CD4-positive, alpha-beta memory T cell (primary cell): ENCODE results near the gene RABGAP1L. TPM values are rescaled to one million over a fixed set of nuclear protein-coding genes. Genes with fewer than 3 reads are reported as not detected.

Source experiments
- CTCF ChIA-PET: fragments of 350-600 bp; sonication (Branson Sonifier 250); formaldehyde crosslinking; loops from one replicate; lab custom pipeline; 2021; ENCODE audit warnings: inconsistent platforms; ENCODE audit not compliant: partially characterized antibody; lab: Charles Lee
- POLR2A ChIA-PET: fragments of 350-600 bp; sonication (Branson Sonifier 250); formaldehyde crosslinking; loops from one replicate; lab custom pipeline; 2021; ENCODE audit not compliant: partially characterized antibody; lab: Charles Lee
- DNase-seq, 5 donors: peaks; one replicate each; pipeline versions ENCODE4 v3.0.0 to v3.0.0-alpha.2; 2020 to 2022; ENCODE audit warnings: mixed read lengths in 1 of 5
- H3K27ac ChIP-seq: one replicate; pipeline ENCODE4 v1.7.0; 2013; ENCODE audit warnings: low read depth, low read length
- H3K27me3 ChIP-seq: 2 replicates; pipeline ENCODE4 v1.7.0; 2013; ENCODE audit warnings: mild to moderate bottlenecking, low read length, moderate library complexity; ENCODE audit not compliant: insufficient read depth
- H3K36me3 ChIP-seq: 2 replicates; pipeline ENCODE4 v1.7.0; 2013; ENCODE audit warnings: mild to moderate bottlenecking, low read length, moderate library complexity; ENCODE audit not compliant: insufficient read depth
- H3K4me1 ChIP-seq: 2 replicates; pipeline ENCODE4 v1.7.0; 2013; ENCODE audit warnings: mild to moderate bottlenecking, low read length, moderate library complexity; ENCODE audit not compliant: insufficient read depth
- H3K4me3 ChIP-seq, 2 donors: one replicate each; pipeline ENCODE4 v1.7.0; 2013; ENCODE audit warnings: low read length in 2 of 2, mild to moderate bottlenecking in 1 of 2
- H3K9me3 ChIP-seq, 2 donors: one replicate each; pipeline ENCODE4 v1.7.0; 2013; ENCODE audit warnings: low read length in 2 of 2, control low read depth in 1 of 2; ENCODE audit not compliant: control insufficient read depth in 1 of 2
- H3K27ac Mint-ChIP-seq, 7 donors: one replicate each; pipeline ENCODE4 v1.8.0; 2020 to 2021; ENCODE audit warnings: mixed read lengths in 7 of 7, mild to moderate bottlenecking in 6 of 7, inconsistent platforms in 3 of 7, moderate library complexity in 3 of 7
- H3K27me3 Mint-ChIP-seq, 2 donors: one replicate each; pipeline ENCODE4 v1.8.0; 2020 to 2021; ENCODE audit warnings: mixed read lengths in 2 of 2
- H3K36me3 Mint-ChIP-seq, 2 donors: one replicate each; pipeline ENCODE4 v1.8.0; 2020 to 2021; ENCODE audit warnings: mixed read lengths in 2 of 2, inconsistent platforms in 1 of 2, mild to moderate bottlenecking in 1 of 2
- H3K4me1 Mint-ChIP-seq, 4 donors: one replicate each; pipeline ENCODE4 v1.8.0; 2020 to 2021; ENCODE audit warnings: mixed read lengths in 4 of 4, mild to moderate bottlenecking in 1 of 4
- H3K4me3 Mint-ChIP-seq, 8 donors: one replicate each; pipeline ENCODE4 v1.8.0; 2020 to 2021; ENCODE audit warnings: mixed read lengths in 8 of 8, mild to moderate bottlenecking in 7 of 8, moderate library complexity in 6 of 8, inconsistent platforms in 3 of 8
- H3K9me3 Mint-ChIP-seq, 8 donors: one replicate each; pipeline ENCODE4 v1.8.0; 2020 to 2021; ENCODE audit warnings: mixed read lengths in 8 of 8, mild to moderate bottlenecking in 5 of 8, inconsistent platforms in 3 of 8, moderate library complexity in 1 of 8
- intact Hi-C: fragments of 100-400 bp; cut with micrococcal nuclease; formaldehyde crosslinking; loops from one replicate; pipeline ENCODE4 v1.15.1; 2023
- polyA plus RNA-seq, 2 donors: library from polyadenylated mRNA; unstranded; fragments of 300-500 nt; fragmentation: Illumina TruSeq; gene quantifications; one replicate each; pipeline ENCODE4 v1.2.3, GENCODE V29; 2021
- total RNA-seq, 2 experiments: library from RNA; stranded (reverse); gene quantifications; one replicate each; pipeline ENCODE4 v1.2.3, GENCODE V29; 2021

RABGAP1L gene
- total and polyA plus RNA-seq, 4 experiments from 2014 or later: 75.7 to 114 (median 96.8) TPM

DNA sequence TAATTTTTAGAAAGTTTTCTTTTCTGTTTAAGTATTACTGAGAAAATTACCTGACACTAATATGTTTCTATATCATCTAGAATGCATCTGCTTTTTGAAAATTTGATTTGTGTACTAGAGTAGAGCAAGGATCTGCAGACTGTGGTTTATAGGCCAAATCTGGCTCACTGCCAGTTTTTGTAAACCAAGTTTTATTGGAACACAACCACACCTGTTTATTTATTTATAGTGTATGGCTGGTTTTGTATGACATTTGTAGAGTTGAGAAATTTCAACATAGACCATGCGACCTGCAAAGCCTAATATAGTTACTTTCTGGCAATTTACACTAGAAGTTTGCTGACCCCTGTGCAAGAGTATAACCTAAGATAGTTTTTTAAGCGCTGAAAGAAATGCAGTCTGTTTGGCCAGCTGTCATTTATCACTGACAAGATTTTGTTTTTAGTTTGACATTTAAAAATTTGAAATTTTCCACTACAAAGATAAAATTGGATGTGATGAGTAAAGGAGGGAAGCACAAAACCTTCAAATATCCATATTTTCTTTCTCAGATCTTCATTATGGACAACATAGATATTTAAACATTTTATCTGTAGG is 804.3 kb downstream of the RABGAP1L start:
- Histone ChIP-seq H3K27me3 (no peaks in the 10 kb centered on the region), H3K36me3 (no peaks in the 10 kb centered on the region), H3K27ac (peak overlapping the region; percentile 65), H3K9me3 (no peaks in the 10 kb centered on the region), H3K4me3 (no peak overlapping the region), H3K4me1 (peaks cover 60% of the 10 kb centered on the region)
- peak overlapping the region; percentile 89 to 99 (median 95) for H3K27ac Mint-ChIP-seq
- H3K9me3 Mint-ChIP-seq: no peaks in the 10 kb centered on the region
- POLR2A ChIA-PET: interaction anchor here (0.5 to 12.5 kb wide), 14 partner anchors 10 to 941 kb away, joined by 3 to 315 read pairs (median 4); partner anchors contain the start of genes CACYBP, MRPS14 and RC3H1
- peaks cover 39 to 49% (median 44%) of the 10 kb centered on the region in 4 donors for H3K4me1 Mint-ChIP-seq
- DNase-seq: peak in 4 of 5 donors; percentile 15 to 42 (median 18)
- CTCF ChIA-PET: interaction anchor here (0.6 to 11.2 kb wide), 7 partner anchors 16 to 78 kb away, joined by 3 to 122 read pairs (median 3); no protein-coding TSS in a partner anchor
- intact Hi-C loops: loop anchor here (1.0 to 10.0 kb wide), 6 partner anchors 8 to 1099 kb away; partner anchors contain the start of genes CACYBP, GAS5, MRPS14 and RABGAP1L
- peak overlapping the region in 5 of 8 donors; percentile 21 to 91 (median 91) for H3K4me3 Mint-ChIP-seq
- no peaks in the 10 kb centered on the region for H3K27me3 Mint-ChIP-seq
- peaks cover 0 to 2% of the 10 kb centered on the region in 2 donors for H3K36me3 Mint-ChIP-seq

DNA sequence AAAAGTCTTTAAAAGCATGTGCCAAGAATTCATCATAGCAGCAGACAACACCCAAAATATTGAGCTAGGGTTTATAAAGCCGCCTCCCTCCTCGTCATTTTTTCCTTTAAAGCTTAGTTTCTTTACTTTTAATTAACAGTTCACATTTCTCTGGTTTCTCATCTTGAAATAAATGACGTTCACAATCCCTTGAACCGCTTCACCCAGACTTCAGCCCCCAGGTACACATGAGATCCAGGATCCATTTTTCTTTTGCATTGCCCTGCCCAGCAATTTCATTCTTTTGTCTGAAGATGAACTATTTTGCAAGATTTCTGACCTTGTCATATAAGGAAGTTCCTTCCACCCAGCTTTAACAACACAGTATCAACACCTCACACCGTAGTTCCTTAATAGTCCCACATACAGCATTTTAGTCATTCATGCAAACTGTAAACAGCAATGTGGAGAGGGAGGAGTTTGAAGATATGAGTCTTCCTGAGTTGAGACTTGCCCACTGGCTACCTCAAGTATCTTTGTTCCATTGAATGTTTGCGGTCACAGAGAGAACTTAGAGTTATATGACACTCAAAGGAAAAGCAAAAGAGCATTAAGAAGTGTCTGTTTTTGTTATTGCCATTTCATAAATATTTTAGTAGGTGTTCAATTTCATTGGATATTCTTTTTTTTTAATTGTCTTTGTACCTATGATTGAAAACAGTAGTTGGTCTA is 805.1 kb downstream of the RABGAP1L start:
- H3K27ac Mint-ChIP-seq: peak overlapping the region; percentile 89 to 99 (median 95)
- intact Hi-C loops: loop anchor here (1.0 to 10.0 kb wide), 6 partner anchors 9 to 1100 kb away; partner anchors contain the start of genes CACYBP, GAS5, MRPS14 and RABGAP1L
- Histone ChIP-seq H3K27me3 (no peaks in the 10 kb centered on the region), H3K4me1 (peaks cover 68% of the 10 kb centered on the region), H3K4me3 (peak overlapping the region in 1 of 2 donors; percentile 26), H3K36me3 (no peaks in the 10 kb centered on the region), H3K27ac (peak overlapping the region; percentile 65), H3K9me3 (no peaks in the 10 kb centered on the region)
- peaks cover 45 to 57% (median 52%) of the 10 kb centered on the region in 4 donors for H3K4me1 Mint-ChIP-seq
- ChIA-PET POLR2A (interaction anchor here (0.5 to 12.5 kb wide), 16 partner anchors 11 to 942 kb away, joined by 3 to 315 read pairs (median 5); partner anchors contain the start of genes CACYBP, MRPS14 and RC3H1), CTCF (interaction anchor here (0.8 to 11.2 kb wide), 5 partner anchors 12 to 79 kb away, joined by 3 to 122 read pairs (median 9); no protein-coding TSS in a partner anchor)
- DNase-seq: peak; percentile 64 to 75 (median 74)
- H3K9me3 Mint-ChIP-seq: no peaks in the 10 kb centered on the region
- peaks cover 0 to 4% of the 10 kb centered on the region in 2 donors for H3K36me3 Mint-ChIP-seq
- peak overlapping the region; percentile 78 to 91 (median 88) for H3K4me3 Mint-ChIP-seq
- no peaks in the 10 kb centered on the region for H3K27me3 Mint-ChIP-seq

DNA sequence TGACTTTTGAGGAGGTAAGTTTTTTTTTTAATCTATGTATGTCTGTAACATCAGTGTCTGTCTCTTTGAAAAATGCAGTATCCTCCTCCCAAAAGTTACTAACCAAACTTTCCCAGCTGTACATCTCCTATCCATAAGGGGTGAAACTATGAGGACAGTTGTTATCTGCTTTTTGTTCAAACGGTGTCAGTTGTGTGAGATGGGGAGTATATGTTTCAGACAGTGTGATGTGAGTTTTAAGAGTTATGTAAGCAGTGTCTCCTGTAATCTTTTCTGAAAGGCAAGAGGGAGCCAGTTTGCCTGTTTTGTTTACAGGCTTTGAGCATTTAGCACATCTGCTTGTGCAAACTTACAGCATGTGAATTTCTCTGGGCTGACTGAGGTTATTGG is 805.6 kb downstream of the RABGAP1L start:
- ChIA-PET CTCF (interaction anchor here (1.0 to 11.2 kb wide), 7 partner anchors 8 to 36 kb away, joined by 3 to 122 read pairs (median 7); partner anchors contain the start of gene CACYBP), POLR2A (interaction anchor here (0.5 to 12.5 kb wide), 18 partner anchors 8 to 1097 kb away, joined by 3 to 315 read pairs (median 6); partner anchors contain the start of genes CACYBP, MRPS14 and ZBTB37)
- Histone ChIP-seq H3K36me3 (no peaks in the 10 kb centered on the region), H3K27ac (peak overlapping the region; percentile 65), H3K27me3 (no peaks in the 10 kb centered on the region), H3K4me1 (peaks cover 73% of the 10 kb centered on the region), H3K9me3 (no peaks in the 10 kb centered on the region), H3K4me3 (peak overlapping the region; percentile 17 to 26)
- DNase-seq: peak in 4 of 5 donors; percentile 53 to 62 (median 58)
- Mint-ChIP-seq H3K36me3 (peaks cover 0 to 7% of the 10 kb centered on the region in 2 donors), H3K4me1 (peaks cover 49 to 63% (median 56%) of the 10 kb centered on the region in 4 donors), H3K4me3 (peak overlapping the region; percentile 78 to 91 (median 88)), H3K9me3 (no peaks in the 10 kb centered on the region), H3K27ac (peak overlapping the region; percentile 89 to 99 (median 95)), H3K27me3 (no peaks in the 10 kb centered on the region)
- intact Hi-C loops: loop anchor here (1.0 to 10.0 kb wide), 8 partner anchors 10 to 1100 kb away; partner anchors contain the start of genes CACYBP, GAS5, MRPS14 and RABGAP1L

DNA sequence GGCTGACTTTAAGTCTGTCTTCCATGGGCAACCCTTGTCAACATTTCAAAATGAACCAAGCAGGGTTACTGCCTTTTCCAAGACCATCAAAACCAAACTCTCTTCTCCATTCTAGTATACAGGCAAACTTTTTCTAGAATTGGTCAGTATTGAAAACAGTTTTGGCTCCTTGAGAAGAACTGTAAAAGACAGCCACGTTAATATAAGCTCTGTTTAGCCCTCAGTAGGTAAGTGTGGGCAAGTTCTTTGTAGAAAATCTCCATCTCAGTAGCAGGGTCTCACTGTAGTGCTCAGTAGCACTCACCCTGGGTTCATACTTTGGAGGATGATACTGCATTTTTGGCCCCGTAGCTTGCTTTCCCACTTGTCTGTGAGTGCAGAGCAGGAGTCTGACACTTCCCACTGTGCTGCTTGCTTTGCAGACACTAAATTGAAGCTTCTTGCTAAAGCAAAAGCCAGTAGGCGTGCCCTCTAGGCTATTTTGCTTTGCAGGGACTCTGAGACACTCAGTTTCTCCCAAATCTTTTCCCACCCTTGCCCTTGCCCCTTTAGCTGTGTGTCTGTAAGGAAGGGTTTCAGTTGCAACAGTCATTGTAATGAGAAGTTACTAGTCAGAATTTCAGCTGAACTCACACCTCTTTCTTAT is 806.2 kb downstream of the RABGAP1L start:
- H3K4me3 ChIP-seq: peak overlapping the region; percentile 17 to 26
- peak in 1 of 5 donors; percentile 48 for DNase-seq

DNA sequence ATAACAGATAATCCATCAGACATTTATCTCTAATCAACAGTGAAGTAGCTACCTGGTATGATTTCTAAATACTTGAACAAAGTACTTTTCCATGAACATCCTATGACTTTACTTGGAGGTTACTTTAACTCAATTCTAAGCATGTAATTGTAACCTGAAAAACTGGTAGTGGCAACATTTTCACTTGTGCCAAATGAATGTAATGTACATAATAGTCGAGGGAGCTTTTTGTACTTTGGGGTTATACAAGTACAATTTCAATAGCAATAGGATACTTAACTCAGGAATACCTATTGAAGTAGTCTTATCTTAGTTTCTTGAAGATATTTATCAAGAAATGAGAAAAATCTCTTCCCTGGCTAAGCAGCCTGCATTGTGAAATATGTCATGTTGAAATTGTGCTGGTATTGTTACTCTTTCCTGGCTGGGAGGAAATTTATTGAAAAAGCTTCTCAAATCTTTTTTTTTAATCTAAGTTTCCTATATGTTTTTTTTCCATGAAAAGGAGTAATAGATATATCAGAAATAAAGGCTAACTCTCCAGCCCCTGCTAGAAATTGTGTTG is 806.8 kb downstream of the RABGAP1L start:
- CTCF ChIA-PET: interaction anchor here (0.8 to 11.2 kb wide), 15 partner anchors 8 to 197 kb away, joined by 3 to 122 read pairs (median 4); partner anchors contain the start of gene CACYBP
- H3K9me3 Mint-ChIP-seq: no peaks in the 10 kb centered on the region
- DNase-seq: no peak
- peaks cover 83% of the 10 kb centered on the region for H3K4me1 ChIP-seq
- POLR2A ChIA-PET: interaction anchor here (1.1 to 12.5 kb wide), 18 partner anchors 9 to 1098 kb away, joined by 3 to 315 read pairs (median 6); partner anchors contain the start of genes CACYBP, MRPS14 and ZBTB37
- H3K4me1 Mint-ChIP-seq: peaks cover 51 to 69% (median 61%) of the 10 kb centered on the region in 4 donors
- H3K9me3 ChIP-seq: no peaks in the 10 kb centered on the region
- H3K4me3 Mint-ChIP-seq: peak overlapping the region; percentile 78 to 91 (median 88)
- no peaks in the 10 kb centered on the region for H3K27me3 Mint-ChIP-seq
- intact Hi-C loops: loop anchor here (5.0 to 10.0 kb wide), 3 partner anchors 89 to 1101 kb away; partner anchors contain the start of genes GAS5, RABGAP1L and ZBTB37
- peak overlapping the region; percentile 17 to 26 for H3K4me3 ChIP-seq
- no peaks in the 10 kb centered on the region for H3K36me3 ChIP-seq
- H3K27ac Mint-ChIP-seq: peak overlapping the region; percentile 89 to 99 (median 95)
- H3K36me3 Mint-ChIP-seq: peaks cover 0 to 7% of the 10 kb centered on the region in 2 donors
- peak overlapping the region; percentile 65 for H3K27ac ChIP-seq
- no peaks in the 10 kb centered on the region for H3K27me3 ChIP-seq

More for the DNA sequence above, 806.2 kb downstream of the RABGAP1L start:
- peaks cover 0 to 7% of the 10 kb centered on the region in 2 donors for H3K36me3 Mint-ChIP-seq
- Histone ChIP-seq H3K27ac (peak overlapping the region; percentile 65), H3K27me3 (no peaks in the 10 kb centered on the region), H3K4me1 (peaks cover 79% of the 10 kb centered on the region), H3K36me3 (no peaks in the 10 kb centered on the region), H3K9me3 (no peaks in the 10 kb centered on the region)
- H3K9me3 Mint-ChIP-seq: no peaks in the 10 kb centered on the region
- no peaks in the 10 kb centered on the region for H3K27me3 Mint-ChIP-seq
- peak overlapping the region; percentile 89 to 99 (median 95) for H3K27ac Mint-ChIP-seq
- POLR2A ChIA-PET: interaction anchor here (0.5 to 12.5 kb wide), 19 partner anchors 8 to 1097 kb away, joined by 3 to 315 read pairs (median 6); partner anchors contain the start of genes CACYBP, MRPS14 and ZBTB37
- CTCF ChIA-PET: interaction anchor here (0.8 to 11.2 kb wide), 13 partner anchors 9 to 166 kb away, joined by 3 to 122 read pairs (median 4); partner anchors contain the start of gene CACYBP
- H3K4me3 Mint-ChIP-seq: peak overlapping the region; percentile 78 to 91 (median 88)
- intact Hi-C loops: loop anchor here (1.0 to 10.0 kb wide), 5 partner anchors 18 to 1101 kb away; partner anchors contain the start of genes GAS5, MRPS14, RABGAP1L and ZBTB37
- peaks cover 51 to 68% (median 60%) of the 10 kb centered on the region in 4 donors for H3K4me1 Mint-ChIP-seq
